Activated CD4-positive, CD25-positive, alpha-beta regulatory T cell treated with anti-CD3 and anti-CD28 coated beads, Interleukin-2, amount 50 U/mL, for 72 hours (primary cell): ENCODE results near the gene PPP3R1.

Source experiments
- DNase-seq: peaks from one replicate; pipeline ENCODE4 v3.0.0; 2021

Gene PPP3R1

GRCh38 chr2:68252400-68253218 lies at the start of gene PPP3R1:
PPP3R1 (minus strand) TSS chr2:68252532; CDS start chr2:68252127, 405 bp downstream.
- DNase-seq, result peak; percentile 92

GRCh38 chr2:68295516-68295915 lies 43.2 kb upstream of the PPP3R1 start:
- no peak for DNase-seq

GRCh38 chr2:68294913-68295312 lies 42.6 kb upstream of the PPP3R1 start:
- DNase-seq, result no peak

- DNase-seq, result no peak
Measured at GRCh38 chr2:68294187-68294586, 41.9 kb upstream of the PPP3R1 start.

GRCh38 chr2:68293755-68294154 lies 41.4 kb upstream of the PPP3R1 start:
- no peak for DNase-seq

- no peak for DNase-seq
Measured at GRCh38 chr2:68293024-68293423, 40.7 kb upstream of the PPP3R1 start.

GRCh38 chr2:68292108-68292710 lies 39.9 kb upstream of the PPP3R1 start:
- DNase-seq, result no peak

GRCh38 chr2:68291314-68291713 lies 39.0 kb upstream of the PPP3R1 start:
- DNase-seq, result no peak

GRCh38 chr2:68290901-68291300 lies 38.6 kb upstream of the PPP3R1 start:
- no peak for DNase-seq

- DNase-seq, result no peak
Measured at GRCh38 chr2:68287580-68288441, 35.5 kb upstream of the PPP3R1 start.

GRCh38 chr2:68284896-68285295 lies 32.6 kb upstream of the PPP3R1 start:
- no peak for DNase-seq

GRCh38 chr2:68283419-68283812 lies 31.1 kb upstream of the PPP3R1 start:
- no peak for DNase-seq

- no peak for DNase-seq
Measured at GRCh38 chr2:68282811-68283418, 30.6 kb upstream of the PPP3R1 start.

- no peak for DNase-seq
Measured at GRCh38 chr2:68280796-68281195, 28.5 kb upstream of the PPP3R1 start.

GRCh38 chr2:68280348-68280747 lies 28.0 kb upstream of the PPP3R1 start:
- DNase-seq, result no peak

- no peak for DNase-seq
Measured at GRCh38 chr2:68279691-68280090, 27.4 kb upstream of the PPP3R1 start.

GRCh38 chr2:68278169-68278568 lies 25.8 kb upstream of the PPP3R1 start:
- DNase-seq, result no peak

GRCh38 chr2:68274022-68274421 lies 21.7 kb upstream of the PPP3R1 start:
- DNase-seq, result no peak

GRCh38 chr2:68272246-68272994 lies 20.1 kb upstream of the PPP3R1 start:
- no peak for DNase-seq

- DNase-seq, result no peak
Measured at GRCh38 chr2:68266655-68267054, 14.3 kb upstream of the PPP3R1 start.

GRCh38 chr2:68263632-68264031 lies 11.3 kb upstream of the PPP3R1 start:
- DNase-seq, result no peak

GRCh38 chr2:68258851-68259250 lies 6.5 kb upstream of the PPP3R1 start:
- DNase-seq, result no peak

- DNase-seq, result no peak
Measured at GRCh38 chr2:68256093-68256450, 3.7 kb upstream of the PPP3R1 start.
